Osteocyte (in vitro differentiated cells): ENCODE data around the gene EVA1A. TPM values are rescaled to one million over a fixed set of nuclear protein-coding genes. Genes with fewer than 3 reads are reported as not detected.

Source experiments
- DNase-seq: peaks from one replicate; pipeline ENCODE4 v3.0.0; 2021; ENCODE audit warnings: mixed read lengths; ENCODE audit not compliant: unreplicated experiment; ENCODE audit errors: extremely low spot score
- H3K27ac Mint-ChIP-seq: one replicate; pipeline ENCODE4 v1.8.0; 2021; ENCODE audit warnings: mild to moderate bottlenecking, mixed read lengths; ENCODE audit not compliant: unreplicated experiment
- H3K27me3 Mint-ChIP-seq: one replicate; pipeline ENCODE4 v1.8.0; 2021; ENCODE audit warnings: mixed read lengths; ENCODE audit not compliant: unreplicated experiment
- H3K36me3 Mint-ChIP-seq: one replicate; pipeline ENCODE4 v1.8.0; 2021; ENCODE audit warnings: mixed read lengths; ENCODE audit not compliant: unreplicated experiment
- H3K4me1 Mint-ChIP-seq: one replicate; pipeline ENCODE4 v1.8.0; 2021; ENCODE audit warnings: mixed read lengths; ENCODE audit not compliant: unreplicated experiment
- H3K4me3 Mint-ChIP-seq: one replicate; pipeline ENCODE4 v1.8.0; 2021; ENCODE audit warnings: mild to moderate bottlenecking, moderate library complexity, mixed read lengths; ENCODE audit not compliant: unreplicated experiment
- H3K9me3 Mint-ChIP-seq: one replicate; pipeline ENCODE4 v1.8.0; 2021; ENCODE audit warnings: mixed read lengths; ENCODE audit not compliant: unreplicated experiment
- CTCF ChIP-seq: fragments of 200-600 bp; sonication (generic); IDR thresholded peaks from 2 replicates; pipeline ENCODE4 v1.5.0; 2021; ENCODE audit warnings: antibody characterized with exemption, mild to moderate bottlenecking, moderate library complexity
- total RNA-seq: library from RNA; stranded (reverse); gene quantifications from 2 replicates; pipeline ENCODE4 v1.2.1, GENCODE V29; 2021

The EVA1A gene
- total RNA-seq, 1 donor from 2014 or later, result 33.5 TPM

- Mint-ChIP-seq H3K4me3 (no peak overlapping the region), H3K27ac (no peak overlapping the region), H3K4me1 (peaks cover 15% of the 10 kb centered on the region), H3K36me3 (peaks cover 34% of the 10 kb centered on the region), H3K9me3 (no peaks in the 10 kb centered on the region), H3K27me3 (no peaks in the 10 kb centered on the region)
- DNase-seq, result no peak
- no peak for TF ChIP-seq CTCF
These were observed 63.5 kb downstream of the EVA1A start for GRCh38 chr2:75497256-75497655.

- Mint-ChIP-seq H3K4me1 (peaks cover 8% of the 10 kb centered on the region), H3K27me3 (no peaks in the 10 kb centered on the region), H3K36me3 (peaks cover 30% of the 10 kb centered on the region), H3K4me3 (no peak overlapping the region), H3K27ac (no peak overlapping the region), H3K9me3 (no peaks in the 10 kb centered on the region)
- no peak for TF ChIP-seq CTCF
- no peak for DNase-seq
These were observed 64.9 kb downstream of the EVA1A start for GRCh38 chr2:75495862-75496261.

GRCh38 chr2:75494137-75494769 is 66.5 kb downstream of the EVA1A start:
- Mint-ChIP-seq H3K9me3 (no peaks in the 10 kb centered on the region), H3K4me3 (no peak overlapping the region), H3K4me1 (peaks cover 4% of the 10 kb centered on the region), H3K27me3 (no peaks in the 10 kb centered on the region), H3K36me3 (peaks cover 29% of the 10 kb centered on the region), H3K27ac (no peak overlapping the region)
- TF ChIP-seq CTCF, result no peak
- no peak for DNase-seq

GRCh38 chr2:75493230-75493629 is 67.5 kb downstream of the EVA1A start:
- H3K36me3 Mint-ChIP-seq, result peaks cover 31% of the 10 kb centered on the region
- H3K9me3 Mint-ChIP-seq, result no peaks in the 10 kb centered on the region
- TF ChIP-seq CTCF, result no peak
- H3K27ac Mint-ChIP-seq, result no peak overlapping the region
- no peaks in the 10 kb centered on the region for H3K27me3 Mint-ChIP-seq
- no peak for DNase-seq
- peaks cover 4% of the 10 kb centered on the region for H3K4me1 Mint-ChIP-seq
- H3K4me3 Mint-ChIP-seq, result no peak overlapping the region

- peaks cover 2% of the 10 kb centered on the region for H3K4me1 Mint-ChIP-seq
- no peak for DNase-seq
- peaks cover 26% of the 10 kb centered on the region for H3K36me3 Mint-ChIP-seq
- H3K27ac Mint-ChIP-seq, result no peak overlapping the region
- H3K4me3 Mint-ChIP-seq, result no peak overlapping the region
- H3K9me3 Mint-ChIP-seq, result no peaks in the 10 kb centered on the region
- TF ChIP-seq CTCF, result no peak
- H3K27me3 Mint-ChIP-seq, result no peaks in the 10 kb centered on the region
These were observed 69.5 kb downstream of the EVA1A start for GRCh38 chr2:75491129-75491753.
